Coronary artery (tissue), 2 donors: ENCODE results near the gene MICAL3.

Experiments used
- DNase-seq: peaks from one replicate; pipeline ENCODE4 v3.0.0-alpha.2; 2017; ENCODE audit warnings: low spot score
- H3K27ac ChIP-seq, 2 donors: fragments of 200-600 bp; sonication (generic); one replicate each; pipeline ENCODE4 v1.5.1; 2016 to 2019
- H3K4me3 ChIP-seq: fragments of 200-600 bp; sonication (generic); 2 replicates; pipeline ENCODE4 v1.5.1; 2016; ENCODE audit warnings: mild to moderate bottlenecking, moderate library complexity
- TF ChIP-seq, protein P1 (sequence below): fragments of 200-600 bp; sonication (generic); IDR thresholded peaks from one replicate; pipeline ENCODE4 v1.5.1; 2019; ENCODE audit warnings: antibody characterized with exemption

MICAL3 gene

DNA sequence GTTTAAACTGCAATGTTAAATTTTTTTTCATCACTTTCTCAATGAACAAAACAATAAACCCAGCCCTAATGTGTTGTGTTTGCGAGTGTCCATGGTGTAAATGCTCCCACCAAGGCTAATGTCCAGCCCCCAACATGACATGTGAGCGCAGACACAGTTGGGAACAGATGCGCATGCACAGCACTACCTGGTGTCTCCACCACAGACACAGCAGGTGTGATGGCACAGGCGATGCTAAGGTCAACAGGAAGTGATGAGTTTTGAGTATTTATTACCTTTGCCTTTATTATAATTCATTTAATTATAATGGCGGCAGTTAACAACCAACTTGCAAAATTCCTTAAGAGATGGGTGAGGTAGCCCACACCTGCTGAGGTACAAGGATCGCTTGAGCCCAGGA is 42.9 kb downstream of the MICAL3 start:
- Histone ChIP-seq H3K27ac (no peak overlapping the region), H3K4me3 (no peak overlapping the region)
- DNase-seq, result no peak
- TF ChIP-seq, protein P1, sequence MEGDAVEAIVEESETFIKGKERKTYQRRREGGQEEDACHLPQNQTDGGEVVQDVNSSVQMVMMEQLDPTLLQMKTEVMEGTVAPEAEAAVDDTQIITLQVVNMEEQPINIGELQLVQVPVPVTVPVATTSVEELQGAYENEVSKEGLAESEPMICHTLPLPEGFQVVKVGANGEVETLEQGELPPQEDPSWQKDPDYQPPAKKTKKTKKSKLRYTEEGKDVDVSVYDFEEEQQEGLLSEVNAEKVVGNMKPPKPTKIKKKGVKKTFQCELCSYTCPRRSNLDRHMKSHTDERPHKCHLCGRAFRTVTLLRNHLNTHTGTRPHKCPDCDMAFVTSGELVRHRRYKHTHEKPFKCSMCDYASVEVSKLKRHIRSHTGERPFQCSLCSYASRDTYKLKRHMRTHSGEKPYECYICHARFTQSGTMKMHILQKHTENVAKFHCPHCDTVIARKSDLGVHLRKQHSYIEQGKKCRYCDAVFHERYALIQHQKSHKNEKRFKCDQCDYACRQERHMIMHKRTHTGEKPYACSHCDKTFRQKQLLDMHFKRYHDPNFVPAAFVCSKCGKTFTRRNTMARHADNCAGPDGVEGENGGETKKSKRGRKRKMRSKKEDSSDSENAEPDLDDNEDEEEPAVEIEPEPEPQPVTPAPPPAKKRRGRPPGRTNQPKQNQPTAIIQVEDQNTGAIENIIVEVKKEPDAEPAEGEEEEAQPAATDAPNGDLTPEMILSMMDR, result no peak

DNA sequence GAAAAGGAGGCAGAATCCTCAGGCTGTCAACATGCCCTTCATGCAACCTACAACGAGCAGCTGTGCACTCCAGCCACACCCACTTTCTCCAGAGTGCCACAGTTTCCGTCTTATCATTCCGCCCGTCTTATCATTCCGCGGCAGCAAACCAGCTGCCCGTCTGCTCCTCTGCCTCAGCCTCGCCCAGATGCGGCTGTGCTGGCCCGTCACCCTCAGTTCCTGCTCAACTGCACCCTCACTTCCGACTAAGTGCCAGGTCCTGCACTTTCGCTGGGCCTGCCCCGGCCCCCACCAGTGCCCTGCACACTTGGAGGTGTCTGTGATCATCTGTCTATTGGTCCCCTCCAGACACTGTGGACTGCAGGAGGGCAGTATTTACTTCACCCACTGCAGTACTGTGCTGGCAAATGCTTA is 43.7 kb downstream of the MICAL3 start:
- H3K27ac ChIP-seq, result no peak overlapping the region
- peak overlapping the region; percentile 24 for H3K4me3 ChIP-seq
- TF ChIP-seq, protein P1, result no peak
- DNase-seq, result no peak

DNA sequence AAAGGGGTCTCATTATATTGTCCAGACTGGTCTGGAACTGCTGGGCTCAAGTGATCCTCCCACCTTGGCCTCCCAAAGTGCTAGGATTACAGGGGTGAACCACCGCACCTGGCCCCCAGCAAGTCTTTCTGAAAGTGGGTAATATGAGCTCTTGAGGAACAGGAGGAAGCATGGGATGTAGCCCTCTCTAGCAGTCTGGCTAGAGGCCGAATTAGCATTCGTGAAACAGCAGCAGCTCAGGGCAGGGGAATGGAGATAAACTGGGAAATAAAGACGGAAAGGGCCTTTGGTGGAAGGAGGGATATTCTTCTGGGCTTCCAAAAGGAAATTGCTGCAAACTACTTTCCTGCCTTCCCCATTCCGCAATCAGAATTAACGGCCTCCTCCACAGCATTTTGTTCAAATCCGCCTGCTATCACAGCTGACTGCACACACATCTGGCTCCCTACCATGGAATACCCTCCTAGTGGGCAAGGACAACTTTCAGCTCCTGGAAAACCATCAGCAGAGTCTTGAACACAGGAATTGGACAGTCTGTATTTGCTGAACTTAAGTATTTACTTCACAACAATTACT is 44.3 kb downstream of the MICAL3 start:
- TF ChIP-seq, protein P1, result no peak
- Histone ChIP-seq H3K27ac (no peak overlapping the region), H3K4me3 (peak overlapping the region; percentile 24)
- no peak for DNase-seq

DNA sequence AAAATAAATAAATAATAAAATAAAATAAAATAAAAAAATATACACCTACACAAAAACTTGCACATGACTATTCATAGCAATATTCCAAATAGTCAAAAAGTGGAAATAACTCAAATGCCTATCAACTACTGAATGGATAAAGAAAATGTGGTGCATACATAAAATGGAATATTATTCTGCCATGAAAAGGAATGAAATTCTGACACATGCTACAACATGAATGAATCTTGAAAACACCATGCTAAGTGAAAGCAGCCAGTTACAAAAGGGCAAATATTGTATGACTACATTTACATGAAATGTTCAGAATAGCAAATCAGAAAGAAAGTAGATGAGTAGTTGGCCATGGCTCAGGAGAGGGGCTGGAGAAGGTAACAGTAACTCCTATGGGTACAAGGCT is 46.3 kb downstream of the MICAL3 start:
- H3K4me3 ChIP-seq, result no peak overlapping the region
- DNase-seq, result no peak
- TF ChIP-seq, protein P1, result no peak
- no peak overlapping the region for H3K27ac ChIP-seq

DNA sequence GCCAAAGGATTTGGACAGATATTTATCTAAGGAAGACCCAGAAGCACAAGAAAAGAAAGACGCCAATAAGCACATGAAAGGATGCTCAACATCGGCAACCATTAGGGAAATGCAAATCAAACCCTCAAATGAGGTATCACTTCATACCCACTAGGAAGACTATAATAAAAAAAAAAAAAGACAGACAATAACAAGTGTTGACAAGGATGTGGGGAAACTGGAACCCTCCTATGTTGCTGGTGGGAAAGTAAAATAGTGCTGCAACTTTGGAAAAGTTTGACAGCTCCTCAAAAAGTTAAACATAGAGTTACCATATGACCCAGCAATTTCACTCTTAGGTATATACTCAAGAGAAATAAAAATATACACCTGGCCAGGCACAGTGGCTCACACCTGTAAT is 47.0 kb downstream of the MICAL3 start:
- H3K4me3 ChIP-seq, result no peak overlapping the region
- TF ChIP-seq, protein P1, result no peak
- no peak for DNase-seq
- no peak overlapping the region for H3K27ac ChIP-seq

DNA sequence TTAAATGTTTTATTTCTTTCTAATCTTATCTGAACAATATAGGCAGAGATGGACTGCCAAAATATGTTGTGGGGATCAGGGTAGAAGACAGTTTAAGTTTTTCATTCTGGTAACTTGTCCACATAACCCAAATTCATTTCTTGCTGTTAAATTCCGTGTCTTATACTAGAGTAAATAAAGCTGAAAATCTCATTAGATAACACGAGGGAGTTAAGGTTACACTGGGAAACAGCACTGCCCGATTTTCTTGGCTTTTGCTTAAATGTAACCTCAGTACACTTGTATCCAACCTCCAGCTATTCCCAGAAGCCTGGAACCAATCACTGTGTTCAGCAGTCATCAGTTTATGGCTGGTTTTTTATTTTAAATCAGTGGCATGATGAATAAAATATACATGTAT is 48.2 kb downstream of the MICAL3 start:
- DNase-seq, result no peak
- TF ChIP-seq, protein P1, result no peak
- Histone ChIP-seq H3K4me3 (no peak overlapping the region), H3K27ac (peak overlapping the region in 1 of 2 donors; percentile 33)

DNA sequence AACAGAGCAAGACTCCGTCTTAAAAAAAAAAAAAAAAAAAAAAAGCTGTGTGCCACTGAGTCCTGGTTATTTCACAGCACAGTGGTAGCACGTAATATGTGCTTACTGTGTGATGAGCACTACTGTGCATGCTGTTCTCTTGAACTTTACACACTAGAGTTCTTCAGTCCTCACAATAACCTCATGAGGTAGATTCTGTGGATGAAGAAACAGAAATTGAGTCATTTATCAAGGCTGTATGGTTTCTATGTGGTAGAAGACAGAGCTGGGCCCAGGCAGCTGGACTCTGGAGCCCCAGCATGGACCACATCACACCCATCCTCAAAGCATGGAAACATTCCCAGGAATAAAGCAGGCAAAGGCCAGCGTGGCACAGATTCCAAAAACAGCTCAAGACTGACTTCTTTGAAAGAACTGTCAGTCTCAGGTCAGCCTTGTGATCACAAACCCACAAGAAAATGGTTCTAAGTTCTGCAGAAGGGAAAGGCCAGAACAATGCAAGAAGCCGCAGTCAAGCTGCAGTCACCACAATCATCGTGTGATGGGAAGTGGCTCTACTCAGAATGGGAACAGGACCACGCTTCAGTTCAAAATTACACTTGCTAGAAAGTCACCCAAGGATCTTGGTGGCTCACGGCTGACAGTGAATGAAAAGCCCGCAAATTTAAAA is 49.5 kb downstream of the MICAL3 start:
- H3K4me3 ChIP-seq, result no peak overlapping the region
- TF ChIP-seq, protein P1, result no peak
- peak overlapping the region in 1 of 2 donors; percentile 5 for H3K27ac ChIP-seq
- no peak for DNase-seq
